NCI-H82 treated with DMSO at 0.1 percent for 48 hours (cell line): Measurements from ENCODE around the gene LUC7L3.
"Not testable (repeated sequence)": the region's sequence is repeated elsewhere in the genome, so short reads cannot be mapped to it uniquely, and the experiment has no call there.

ENCODE experiments used
- DNase-seq: peaks from one replicate; lab custom pipeline; 2025; ENCODE audit not compliant: unreplicated experiment; lab: John Stamatoyannopoulos, UW

LUC7L3 gene

GRCh38 chr17:50708050-50709000 lies 11.1 kb upstream of the LUC7L3 start:
- DNase-seq = no peak

DNA sequence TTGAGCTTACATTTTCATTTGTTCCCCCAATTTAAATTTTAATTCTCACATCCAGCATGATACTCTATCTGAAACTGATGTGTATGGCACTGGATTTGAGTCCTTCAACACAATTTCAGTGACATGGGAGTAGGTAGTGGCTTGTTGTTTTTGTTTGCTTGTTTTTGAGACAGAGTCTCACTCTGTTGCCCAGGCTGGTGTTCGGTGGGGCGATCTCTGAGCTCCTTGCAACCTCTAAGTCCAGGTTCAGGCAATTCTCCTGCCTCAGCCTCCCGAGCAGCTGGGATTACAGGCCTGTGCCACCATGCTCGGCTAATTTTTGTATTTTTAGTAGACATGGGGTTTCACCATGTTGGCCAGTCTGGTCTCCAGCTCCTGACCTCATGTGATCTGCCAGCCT lies 10.3 kb upstream of the LUC7L3 start:
- not testable (repeated sequence) for DNase-seq

GRCh38 chr17:50710025-50710424 lies 9.4 kb upstream of the LUC7L3 start:
- DNase-seq = no peak

DNA sequence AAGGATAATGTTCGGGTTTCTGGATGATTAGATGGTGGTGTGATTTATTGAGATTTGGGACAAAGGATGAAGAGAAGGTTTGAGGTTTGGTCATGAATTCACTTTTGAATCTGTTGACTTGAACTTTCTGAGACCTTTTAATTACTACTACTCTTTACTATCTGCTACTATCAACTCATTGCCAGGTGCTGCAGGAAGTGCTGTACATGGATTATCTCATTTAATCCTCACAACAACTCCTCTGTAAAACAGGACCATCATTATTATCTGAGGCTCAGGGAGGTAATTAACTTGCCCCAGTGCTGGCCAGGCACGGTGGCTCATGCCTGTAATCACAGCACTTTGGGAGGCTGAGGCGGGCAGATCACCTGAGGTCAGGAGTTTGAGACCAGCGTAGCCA lies 8.8 kb upstream of the LUC7L3 start:
- DNase-seq = no peak

- DNase-seq = no peak
Observed at GRCh38 chr17:50712641-50713040, 6.8 kb upstream of the LUC7L3 start.

- no peak for DNase-seq
Observed at GRCh38 chr17:50715471-50715870, 3.9 kb upstream of the LUC7L3 start.

GRCh38 chr17:50719924-50720794 lies 756 bp downstream of the LUC7L3 start:
- DNase-seq = no peak

GRCh38 chr17:50721194-50722010 lies 2.0 kb downstream of the LUC7L3 start:
- DNase-seq = no peak

DNA sequence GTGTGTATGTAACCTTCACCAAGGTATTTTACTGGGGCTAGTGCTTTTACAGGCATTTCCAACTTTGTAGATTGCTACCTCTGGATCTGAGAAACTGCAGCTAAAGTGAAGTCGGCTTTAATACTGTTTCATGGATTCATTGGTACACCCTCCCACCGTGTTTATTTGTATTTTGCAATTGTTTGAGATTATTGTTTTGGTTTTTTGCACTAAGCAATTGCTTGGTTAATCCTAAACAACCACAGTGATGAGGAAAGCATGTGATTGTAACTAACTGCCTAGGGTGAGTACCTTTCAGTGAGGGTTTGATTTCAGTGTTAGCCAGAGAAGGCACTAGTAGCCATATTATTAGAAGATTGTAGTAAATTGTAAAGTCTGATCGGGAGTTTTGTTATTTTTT lies 3.3 kb downstream of the LUC7L3 start:
- no peak for DNase-seq

DNA sequence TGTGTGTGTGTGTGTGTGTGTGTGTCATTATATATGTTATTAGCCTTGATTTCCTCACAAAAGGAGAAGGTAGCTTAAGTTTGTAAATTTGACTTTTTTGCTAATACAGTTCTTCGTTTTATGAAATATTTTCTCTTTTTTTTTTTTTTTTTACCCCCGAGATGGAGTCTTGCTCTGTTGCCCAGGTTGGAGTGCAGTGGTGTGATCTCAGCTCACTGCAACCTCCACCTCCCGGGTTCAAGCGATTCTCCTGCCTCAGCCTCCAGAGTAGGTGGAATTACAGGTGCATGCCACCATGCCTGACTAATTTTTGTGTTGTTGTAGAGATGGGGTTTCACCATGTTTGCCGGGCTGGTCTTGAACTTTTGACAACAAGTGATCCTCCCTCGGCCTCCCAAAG lies 5.2 kb downstream of the LUC7L3 start:
- DNase-seq = not testable (repeated sequence)

GRCh38 chr17:50725769-50726655 lies 6.6 kb downstream of the LUC7L3 start:
- no peak for DNase-seq

- DNase-seq = no peak
Observed at GRCh38 chr17:50728112-50728429, 8.7 kb downstream of the LUC7L3 start.

DNA sequence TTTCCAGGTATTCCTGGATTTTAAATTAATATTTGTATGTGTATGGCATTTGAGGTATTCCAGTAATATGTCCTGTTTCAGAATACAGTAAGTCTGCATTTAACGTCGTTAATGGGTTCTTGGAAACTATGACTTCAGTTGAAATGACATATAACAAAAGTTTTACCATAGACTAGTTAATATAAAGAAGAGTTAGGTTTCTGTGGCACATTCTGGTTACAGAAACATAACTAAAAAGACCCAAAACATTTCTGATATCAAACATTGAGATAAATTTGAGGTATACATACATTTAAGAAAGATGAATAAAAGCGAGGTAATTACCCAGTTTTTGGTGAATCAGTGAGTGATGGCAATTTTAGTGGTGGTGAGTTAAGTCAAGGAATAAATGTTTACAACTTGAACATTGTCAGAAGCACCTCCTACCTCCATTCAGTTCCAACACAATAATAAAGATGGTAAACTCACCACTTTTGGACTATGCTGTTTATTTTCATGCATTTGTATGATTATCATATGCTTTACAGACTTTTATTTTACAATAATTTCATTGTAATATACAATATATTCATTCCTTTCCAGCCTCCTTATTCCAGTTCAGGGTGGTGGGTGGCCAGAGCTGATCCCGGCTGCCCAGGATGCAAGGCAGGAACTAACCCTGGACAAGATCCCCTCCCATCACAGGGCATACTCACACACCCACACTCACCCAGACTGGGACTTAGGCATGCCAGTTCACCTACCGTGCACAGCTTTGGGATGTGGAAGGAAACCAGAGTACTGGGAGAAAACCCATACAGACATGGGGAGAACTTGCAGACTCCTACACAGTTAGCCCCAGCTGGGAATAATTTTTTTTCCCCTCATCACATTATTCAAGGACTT lies 9.7 kb downstream of the LUC7L3 start:
- no peak for DNase-seq

DNA sequence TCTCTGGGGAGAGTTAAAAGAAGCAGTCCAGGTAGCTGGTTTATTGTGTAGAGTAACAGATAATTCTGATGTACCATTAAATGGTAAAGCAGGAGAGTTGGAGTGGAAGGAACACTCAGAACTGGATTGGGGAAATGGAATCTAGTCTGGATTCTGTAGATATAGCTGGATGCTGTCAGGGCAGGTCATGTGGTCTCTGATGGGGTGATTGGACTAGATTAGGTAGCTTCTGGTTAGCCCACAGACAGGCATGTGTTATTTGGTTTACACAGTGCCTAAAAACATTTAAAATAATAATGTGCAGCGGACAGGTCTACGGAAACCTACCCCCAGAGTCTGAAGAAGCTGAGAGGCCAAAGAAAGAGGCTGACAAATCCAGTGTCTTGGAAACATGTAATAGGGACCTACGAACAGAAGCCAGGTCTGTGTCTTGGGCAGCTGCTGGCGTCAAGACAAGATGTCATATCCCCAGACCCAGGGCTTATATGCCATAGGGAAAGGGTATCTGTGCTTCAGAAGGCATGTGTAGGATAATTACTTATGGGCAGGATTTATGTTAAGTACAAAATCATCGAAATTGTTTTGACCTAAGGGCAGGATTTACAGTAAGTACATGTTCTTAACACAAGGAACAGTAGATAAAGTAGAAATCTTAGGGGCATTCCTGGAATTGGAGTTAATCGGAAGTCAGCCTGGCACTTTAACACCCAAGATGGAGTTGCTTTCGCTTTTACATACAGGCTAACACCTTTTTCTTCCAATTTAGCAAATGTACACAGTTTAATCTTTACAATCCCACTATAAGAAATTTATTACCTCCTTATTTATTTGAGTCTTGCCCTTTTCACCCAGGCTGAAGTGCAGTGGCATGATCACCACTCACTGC lies 12.4 kb downstream of the LUC7L3 start:
- DNase-seq = no peak

- DNase-seq = no peak
Observed at GRCh38 chr17:50735287-50735686, 15.9 kb downstream of the LUC7L3 start.

DNA sequence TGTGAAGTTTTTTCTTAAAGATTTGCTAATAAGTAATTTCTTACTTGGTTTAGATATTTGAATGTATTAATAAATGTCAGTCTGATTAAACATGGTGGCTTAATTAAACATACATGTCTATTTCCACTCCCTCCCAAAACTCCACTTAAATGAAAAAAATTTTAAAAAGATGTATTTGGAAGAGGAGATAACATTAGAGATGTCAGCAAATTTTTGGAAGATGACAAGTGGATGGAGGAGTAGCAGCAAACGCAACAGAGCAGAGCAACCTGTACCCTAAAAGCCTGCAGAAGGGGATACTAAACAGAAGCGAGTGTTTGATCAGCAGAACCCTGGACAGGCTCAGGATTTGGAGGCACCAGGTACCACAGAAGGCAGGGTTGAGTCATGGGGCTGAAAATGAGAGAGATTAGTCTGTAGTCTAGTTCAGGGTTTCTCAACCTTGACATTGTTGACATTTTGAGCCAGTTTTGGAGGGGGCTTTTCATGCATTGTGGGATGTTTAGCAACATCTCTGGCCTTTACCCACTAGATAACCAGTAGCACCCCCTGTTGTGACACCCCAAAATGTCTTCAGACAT lies 17.8 kb downstream of the LUC7L3 start:
- no peak for DNase-seq

DNA sequence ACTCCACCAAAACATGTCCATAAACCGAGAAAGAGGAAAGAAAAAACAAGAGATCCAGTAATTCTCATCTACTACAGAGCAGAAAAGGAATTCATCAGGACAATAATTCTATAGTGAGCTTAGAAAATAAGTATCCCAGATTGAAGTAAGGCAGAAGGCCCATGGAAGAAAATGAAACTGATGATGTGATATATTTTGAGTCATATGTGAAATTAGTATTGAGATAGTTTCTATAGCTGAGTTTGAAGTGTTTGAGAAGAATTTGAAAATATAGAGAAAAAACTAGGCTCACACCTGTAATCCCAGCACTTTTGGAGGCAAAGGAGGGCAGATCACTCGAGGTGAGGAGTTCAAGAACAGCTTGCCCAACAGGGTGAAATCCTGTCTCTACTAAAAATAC lies 19.7 kb downstream of the LUC7L3 start:
- DNase-seq = no peak

- DNase-seq = no peak
Observed at GRCh38 chr17:50745631-50746030, 26.2 kb downstream of the LUC7L3 start.
